ENCODE measurements around the gene CENPU.

DNA sequence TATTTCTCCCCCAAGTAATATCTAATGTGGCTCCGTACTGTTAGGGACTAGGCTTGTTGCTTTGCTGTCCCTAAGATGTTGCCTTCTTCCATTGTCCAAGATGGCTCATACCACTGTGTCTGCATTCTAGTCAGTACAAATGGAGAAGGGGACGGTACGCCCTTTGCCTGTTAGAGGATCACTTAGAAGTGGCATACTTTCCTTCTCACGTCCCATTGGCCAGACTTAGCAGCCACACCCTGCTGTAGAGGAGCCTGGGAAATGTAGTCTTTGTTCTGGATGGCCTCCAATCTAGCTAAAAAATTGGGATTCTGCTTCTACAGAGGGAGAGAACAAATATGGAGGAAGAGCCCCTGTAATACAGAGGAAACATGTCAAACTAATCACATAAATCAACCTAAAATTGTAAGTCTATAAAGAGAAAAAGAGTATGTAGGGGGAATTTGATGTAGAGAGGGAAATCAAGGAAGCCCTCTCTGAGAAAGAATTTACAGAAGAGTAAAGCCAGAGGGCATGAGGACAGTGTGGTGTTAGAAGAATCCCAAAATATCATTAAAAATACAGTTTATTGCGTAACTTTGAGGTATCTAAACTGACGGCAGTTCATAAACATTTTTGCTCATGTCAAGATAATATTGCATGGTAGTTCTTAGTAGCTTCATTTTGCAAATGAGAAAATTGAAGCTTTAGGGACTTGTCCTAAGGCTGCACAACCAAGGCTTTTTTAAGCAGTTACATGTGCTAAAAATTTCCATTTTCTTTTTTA is 69.3 kb downstream of the CENPU start:
- no peak for TF ChIP-seq CTCF (IDR thresholded peaks at IDR 0.05; ENCODE audit: low read depth, low read length)
- no peak for TF ChIP-seq POLR2A (IDR thresholded peaks at IDR 0.05; ENCODE audit: extremely low read depth, insufficient read length)

Data from NB4 (cell line).